ENCODE data around the gene CYP19A1.

Gene CYP19A1

GRCh38 chr15:51363383-51363782 is 25.0 kb upstream of the CYP19A1 start:
- in situ Hi-C loops (cut with MboI; ENCODE audit: low sequenced_read_pairs): no loop called here

GRCh38 chr15:51359981-51360380 is 21.6 kb upstream of the CYP19A1 start:
- in situ Hi-C loops (cut with MboI; ENCODE audit: low sequenced_read_pairs): no loop called here

GRCh38 chr15:51356983-51357382 is 18.6 kb upstream of the CYP19A1 start:
- in situ Hi-C loops (cut with MboI; ENCODE audit: low sequenced_read_pairs): no loop called here

- in situ Hi-C loops (cut with MboI; ENCODE audit: low sequenced_read_pairs): no loop called here
Measured at GRCh38 chr15:51356147-51356546, 17.8 kb upstream of the CYP19A1 start.

GRCh38 chr15:51355096-51355495 is 16.7 kb upstream of the CYP19A1 start:
- in situ Hi-C loops (cut with MboI; ENCODE audit: low sequenced_read_pairs): no loop called here

- in situ Hi-C loops (cut with MboI; ENCODE audit: low sequenced_read_pairs): no loop called here
Measured at GRCh38 chr15:51353976-51354375, 15.6 kb upstream of the CYP19A1 start.

- in situ Hi-C loops (cut with MboI; ENCODE audit: low sequenced_read_pairs): no loop called here
Measured at GRCh38 chr15:51350723-51351122, 12.3 kb upstream of the CYP19A1 start.

GRCh38 chr15:51349156-51349844 is 10.9 kb upstream of the CYP19A1 start:
- in situ Hi-C loops (cut with MboI; ENCODE audit: low sequenced_read_pairs): no loop called here

- in situ Hi-C loops (cut with MboI; ENCODE audit: low sequenced_read_pairs): no loop called here
Measured at GRCh38 chr15:51348688-51349087, 10.3 kb upstream of the CYP19A1 start.

GRCh38 chr15:51346136-51346535 is 7.7 kb upstream of the CYP19A1 start:
- in situ Hi-C loops (cut with MboI; ENCODE audit: low sequenced_read_pairs): no loop called here

GRCh38 chr15:51343466-51343865 is 5.1 kb upstream of the CYP19A1 start:
- in situ Hi-C loops (cut with MboI; ENCODE audit: low sequenced_read_pairs): no loop called here

GRCh38 chr15:51342227-51342999 is 4.0 kb upstream of the CYP19A1 start:
- in situ Hi-C loops (cut with MboI; ENCODE audit: low sequenced_read_pairs): no loop called here

GRCh38 chr15:51341366-51342226 is 3.2 kb upstream of the CYP19A1 start, which contains the start of gene GLDN:
GLDN (plus strand) TSS chr15:51341655; CDS start chr15:51341685, 30 bp downstream.
- in situ Hi-C loops (cut with MboI; ENCODE audit: low sequenced_read_pairs): no loop called here

- in situ Hi-C loops (cut with MboI; ENCODE audit: low sequenced_read_pairs): no loop called here
Measured at GRCh38 chr15:51335538-51336410, 2.6 kb downstream of the CYP19A1 start.

GRCh38 chr15:51335087-51335486 is 3.3 kb downstream of the CYP19A1 start:
- in situ Hi-C loops (cut with MboI; ENCODE audit: low sequenced_read_pairs): no loop called here

GRCh38 chr15:51334011-51334451 is 4.4 kb downstream of the CYP19A1 start:
- in situ Hi-C loops (cut with MboI; ENCODE audit: low sequenced_read_pairs): no loop called here

GRCh38 chr15:51333571-51333970 is 4.8 kb downstream of the CYP19A1 start:
- in situ Hi-C loops (cut with MboI; ENCODE audit: low sequenced_read_pairs): no loop called here

GRCh38 chr15:51332206-51333147 is 5.9 kb downstream of the CYP19A1 start:
- in situ Hi-C loops (cut with MboI; ENCODE audit: low sequenced_read_pairs): no loop called here

- in situ Hi-C loops (cut with MboI; ENCODE audit: low sequenced_read_pairs): no loop called here
Measured at GRCh38 chr15:51331141-51331540, 7.3 kb downstream of the CYP19A1 start.
